Activated T-helper 1 cell treated with anti-CD3 and anti-CD28 coated beads, Interleukin-12 subunit alpha, Interleukin-12 subunit beta, Interleukin-2, Interleukin-4 antibody, amounts not matched to agents 30 ng/mL and 10 ng/mL and 1 ng/mL, durations not matched to agents 14 hours and 24 hours and 36 hours (primary cell): ENCODE results near the gene SUGCT. TPM values are rescaled to one million over a fixed set of nuclear protein-coding genes. Genes with fewer than 3 reads are reported as not detected.
"Not testable (repeated sequence)": the region's sequence is repeated elsewhere in the genome, so short reads cannot be mapped to it uniquely, and the experiment has no call there.

Experiments
- DNase-seq: peaks from one replicate; pipeline ENCODE4 v3.0.0; 2021; ENCODE audit warnings: low spot score
- H3K27ac Mint-ChIP-seq: one replicate; pipeline ENCODE4 v1.8.0; 2021; ENCODE audit warnings: mild to moderate bottlenecking, mixed read lengths
- H3K27me3 Mint-ChIP-seq: one replicate; pipeline ENCODE4 v1.8.0; 2022; ENCODE audit warnings: mild to moderate bottlenecking, moderate library complexity, mixed read lengths; ENCODE audit not compliant: insufficient read depth
- H3K36me3 Mint-ChIP-seq: one replicate; pipeline ENCODE4 v1.8.0; 2021; ENCODE audit warnings: low read depth, mixed read lengths
- H3K4me1 Mint-ChIP-seq: one replicate; pipeline ENCODE4 v1.8.0; 2021; ENCODE audit warnings: low read depth, mixed read lengths
- H3K4me3 Mint-ChIP-seq: one replicate; pipeline ENCODE4 v1.8.0; 2021; ENCODE audit warnings: mild to moderate bottlenecking, moderate library complexity, mixed read lengths
- H3K9me3 Mint-ChIP-seq: one replicate; pipeline ENCODE4 v1.8.0; 2021; ENCODE audit warnings: mixed read lengths
- intact Hi-C: fragments of 100-400 bp; cut with micrococcal nuclease; formaldehyde crosslinking; loops from one replicate; pipeline ENCODE4 v1.15.1; 2024
- total RNA-seq: library from RNA; stranded (reverse); gene quantifications from 2 replicates; pipeline ENCODE4 v1.2.3, GENCODE V29; 2022

SUGCT gene
- total RNA-seq, 1 donor from 2014 or later, result not detected

GRCh38 chr7:40583667-40584444, 449.1 kb downstream of the SUGCT start:
- intact Hi-C loops, result no loop called here
- Mint-ChIP-seq H3K9me3 (no peaks in the 10 kb centered on the region), H3K4me3 (no peak overlapping the region), H3K27ac (no peak overlapping the region), H3K27me3 (peaks cover 2% of the 10 kb centered on the region), H3K4me1 (no peaks in the 10 kb centered on the region), H3K36me3 (no peaks in the 10 kb centered on the region)
- DNase-seq, result no peak

- intact Hi-C loops, result no loop called here
- no peak for DNase-seq
- Mint-ChIP-seq H3K36me3 (no peaks in the 10 kb centered on the region), H3K9me3 (no peaks in the 10 kb centered on the region), H3K4me3 (no peak overlapping the region), H3K4me1 (no peaks in the 10 kb centered on the region), H3K27ac (no peak overlapping the region), H3K27me3 (peaks cover 2% of the 10 kb centered on the region)
Measured at GRCh38 chr7:40584667-40585433, 450.0 kb downstream of the SUGCT start.

- Mint-ChIP-seq H3K27me3 (peaks cover 2% of the 10 kb centered on the region), H3K9me3 (no peaks in the 10 kb centered on the region), H3K27ac (no peak overlapping the region), H3K4me3 (no peak overlapping the region), H3K4me1 (no peaks in the 10 kb centered on the region), H3K36me3 (no peaks in the 10 kb centered on the region)
- intact Hi-C loops, result no loop called here
- no peak for DNase-seq
Measured at GRCh38 chr7:40586197-40586596, 451.4 kb downstream of the SUGCT start.

- no peak overlapping the region for H3K4me3 Mint-ChIP-seq
- peaks cover 2% of the 10 kb centered on the region for H3K27me3 Mint-ChIP-seq
- intact Hi-C loops, result no loop called here
- no peak for DNase-seq
- H3K9me3 Mint-ChIP-seq, result no peaks in the 10 kb centered on the region
- H3K27ac Mint-ChIP-seq, result no peak overlapping the region
- H3K4me1 Mint-ChIP-seq, result no peaks in the 10 kb centered on the region
- no peaks in the 10 kb centered on the region for H3K36me3 Mint-ChIP-seq
Measured at GRCh38 chr7:40587419-40587818, 452.6 kb downstream of the SUGCT start.

GRCh38 chr7:40595129-40595528, 460.3 kb downstream of the SUGCT start:
- H3K9me3 Mint-ChIP-seq, result no peaks in the 10 kb centered on the region
- intact Hi-C loops, result no loop called here

GRCh38 chr7:40595832-40596231, 461.0 kb downstream of the SUGCT start:
- Mint-ChIP-seq H3K4me3 (no peak overlapping the region), H3K36me3 (no peaks in the 10 kb centered on the region), H3K27ac (no peak overlapping the region), H3K27me3 (peaks cover 3% of the 10 kb centered on the region), H3K4me1 (peaks cover 5% of the 10 kb centered on the region), H3K9me3 (no peaks in the 10 kb centered on the region)
- intact Hi-C loops, result no loop called here
- DNase-seq, result no peak

More at GRCh38 chr7:40595129-40595528, 460.3 kb downstream of the SUGCT start:
- Mint-ChIP-seq H3K4me3 (no peak overlapping the region), H3K4me1 (peaks cover 5% of the 10 kb centered on the region), H3K36me3 (no peaks in the 10 kb centered on the region), H3K27me3 (peaks cover 3% of the 10 kb centered on the region), H3K27ac (no peak overlapping the region)
- no peak for DNase-seq

GRCh38 chr7:40597517-40597916, 462.7 kb downstream of the SUGCT start:
- H3K4me1 Mint-ChIP-seq, result peaks cover 5% of the 10 kb centered on the region
- H3K9me3 Mint-ChIP-seq, result no peaks in the 10 kb centered on the region
- H3K36me3 Mint-ChIP-seq, result no peaks in the 10 kb centered on the region
- no peak for DNase-seq
- no peak overlapping the region for H3K4me3 Mint-ChIP-seq
- intact Hi-C loops, result no loop called here
- H3K27ac Mint-ChIP-seq, result no peak overlapping the region
- peaks cover 3% of the 10 kb centered on the region for H3K27me3 Mint-ChIP-seq

- intact Hi-C loops, result no loop called here
- H3K27me3 Mint-ChIP-seq, result peaks cover 3% of the 10 kb centered on the region
- H3K4me1 Mint-ChIP-seq, result peaks cover 5% of the 10 kb centered on the region
- DNase-seq, result no peak
- no peak overlapping the region for H3K27ac Mint-ChIP-seq
- H3K36me3 Mint-ChIP-seq, result no peaks in the 10 kb centered on the region
- H3K9me3 Mint-ChIP-seq, result no peaks in the 10 kb centered on the region
- no peak overlapping the region for H3K4me3 Mint-ChIP-seq
Measured at GRCh38 chr7:40598915-40599314, 464.1 kb downstream of the SUGCT start.

- no peaks in the 10 kb centered on the region for H3K36me3 Mint-ChIP-seq
- peaks cover 5% of the 10 kb centered on the region for H3K4me1 Mint-ChIP-seq
- peaks cover 3% of the 10 kb centered on the region for H3K27me3 Mint-ChIP-seq
- H3K4me3 Mint-ChIP-seq, result no peak overlapping the region
- H3K9me3 Mint-ChIP-seq, result no peaks in the 10 kb centered on the region
- no peak for DNase-seq
- intact Hi-C loops, result loop anchor here (10.0 kb wide), 1 partner anchor 365 kb away; no protein-coding TSS in a partner anchor
- H3K27ac Mint-ChIP-seq, result no peak overlapping the region
Measured at GRCh38 chr7:40599836-40600235, 465.0 kb downstream of the SUGCT start.

GRCh38 chr7:40602351-40602750, 467.5 kb downstream of the SUGCT start:
- H3K4me3 Mint-ChIP-seq, H3K9me3 Mint-ChIP-seq, H3K27me3 Mint-ChIP-seq, H3K4me1 Mint-ChIP-seq, H3K36me3 Mint-ChIP-seq, H3K27ac Mint-ChIP-seq, DNase-seq: not testable (repeated sequence)
- intact Hi-C loops, result loop anchor here (10.0 kb wide), 1 partner anchor 368 kb away; no protein-coding TSS in a partner anchor

GRCh38 chr7:40604601-40605438, 470.0 kb downstream of the SUGCT start:
- no peak for DNase-seq
- intact Hi-C loops, result loop anchor here (5.0 to 10.0 kb wide), 2 partner anchors 370 to 1433 kb away; no protein-coding TSS in a partner anchor
- H3K36me3 Mint-ChIP-seq, result no peaks in the 10 kb centered on the region

GRCh38 chr7:40608321-40609075, 473.7 kb downstream of the SUGCT start:
- H3K4me1 Mint-ChIP-seq, result no peaks in the 10 kb centered on the region

More at GRCh38 chr7:40604601-40605438, 470.0 kb downstream of the SUGCT start:
- Mint-ChIP-seq H3K4me1 (no peaks in the 10 kb centered on the region), H3K4me3 (no peak overlapping the region), H3K9me3 (no peaks in the 10 kb centered on the region), H3K27me3 (peaks cover 2% of the 10 kb centered on the region), H3K27ac (no peak overlapping the region)

More at GRCh38 chr7:40608321-40609075, 473.7 kb downstream of the SUGCT start:
- intact Hi-C loops, result loop anchor here (5.0 to 10.0 kb wide), 2 partner anchors 374 to 1436 kb away; no protein-coding TSS in a partner anchor
- no peak overlapping the region for H3K27ac Mint-ChIP-seq
- no peak overlapping the region for H3K4me3 Mint-ChIP-seq
- H3K27me3 Mint-ChIP-seq, result peaks cover 2% of the 10 kb centered on the region
- no peaks in the 10 kb centered on the region for H3K36me3 Mint-ChIP-seq
- H3K9me3 Mint-ChIP-seq, result no peaks in the 10 kb centered on the region
- DNase-seq, result no peak
